ENCODE measurements around the gene PPP1R14C. TPM values are rescaled to one million over a fixed set of nuclear protein-coding genes. Genes with fewer than 3 reads are reported as not detected.

The PPP1R14C gene
- polyA plus RNA-seq, 3 donors, result 0.11 TPM; not detected in 2

GRCh38 chr6:150286460-150286859 is 143.6 kb downstream of the PPP1R14C start:
- Mint-ChIP-seq H3K4me1 (no peaks in the 10 kb centered on the region), H3K4me3 (no peak overlapping the region), H3K36me3 (no peaks in the 10 kb centered on the region), H3K9me3 (peaks cover 0 to 9% (median 2%) of the 10 kb centered on the region in 7 donors), H3K27ac (no peak overlapping the region), H3K27me3 (ENCODE audit: low read depth in 3 of 3) (peaks cover 16 to 37% (median 21%) of the 10 kb centered on the region in 3 donors)
- Histone ChIP-seq H3K9ac (ENCODE audit: insufficient read depth, low read length, poor library complexity, severe bottlenecking) (no peak overlapping the region), H4K20me1 (ENCODE audit: insufficient read depth, low read length) (no peaks in the 10 kb centered on the region), H3K4me2 (replicated peaks; ENCODE audit: extremely low read depth, low read length, poor library complexity, severe bottlenecking) (no peak overlapping the region), H2AFZ (ENCODE audit: insufficient read depth, low read depth, low read length, poor library complexity, severe bottlenecking) (no peak overlapping the region), H3K4me1 (ENCODE audit: control insufficient read depth in 1 of 2, insufficient read depth in 2 of 2, low read length in 2 of 2) (no peaks in the 10 kb centered on the region), H3K9me3 (replicated peaks in 1 of 2; ENCODE audit: control insufficient read depth in 1 of 2, insufficient read depth in 1 of 2, low read length in 2 of 2) (no peaks in the 10 kb centered on the region), H3K4me3 (replicated peaks in 1 of 3; ENCODE audit: low read depth in 2 of 3, low read length in 3 of 3) (no peak overlapping the region), H3K36me3 (replicated peaks in 1 of 2; ENCODE audit: control insufficient read depth in 1 of 2, insufficient read depth in 2 of 2, low read length in 2 of 2) (no peaks in the 10 kb centered on the region), H3K27ac (ENCODE audit: low read depth in 1 of 2, low read length in 2 of 2) (no peak overlapping the region), H3K27me3 (ENCODE audit: control insufficient read depth in 2 of 2, insufficient read depth in 2 of 2, low read length in 2 of 2) (peaks cover 0 to 5% of the 10 kb centered on the region in 2 donors), H3K79me2 (ENCODE audit: insufficient read depth, low read length) (no peaks in the 10 kb centered on the region)
- intact Hi-C loops (cut with micrococcal nuclease), result no loop called here
- DNase-seq, result no peak
- 100% methylated on average over 2 of the region's 2 CpGs for WGBS (ENCODE audit: insufficient coverage)
- TF ChIP-seq CTCF (IDR thresholded peaks at IDR 0.05), result no peak

GRCh38 chr6:150286912-150287311 is 144.1 kb downstream of the PPP1R14C start:
- H3K4me2 ChIP-seq (replicated peaks; ENCODE audit: extremely low read depth, low read length, poor library complexity, severe bottlenecking), result no peak overlapping the region
- H3K27ac ChIP-seq (ENCODE audit: low read depth in 1 of 2, low read length in 2 of 2), result no peak overlapping the region
- no peak overlapping the region for H3K4me3 Mint-ChIP-seq
- H3K27me3 Mint-ChIP-seq (ENCODE audit: low read depth in 3 of 3), result peaks cover 18 to 38% (median 21%) of the 10 kb centered on the region in 3 donors
- no peak overlapping the region for H3K4me3 ChIP-seq (replicated peaks in 1 of 3; ENCODE audit: low read depth in 2 of 3, low read length in 3 of 3)
- no peaks in the 10 kb centered on the region for H3K79me2 ChIP-seq (ENCODE audit: insufficient read depth, low read length)
- no peak overlapping the region for H3K27ac Mint-ChIP-seq
- no peaks in the 10 kb centered on the region for H3K36me3 Mint-ChIP-seq
- no peak for TF ChIP-seq CTCF (IDR thresholded peaks at IDR 0.05)
- no peaks in the 10 kb centered on the region for H3K9me3 ChIP-seq (replicated peaks in 1 of 2; ENCODE audit: control insufficient read depth in 1 of 2, insufficient read depth in 1 of 2, low read length in 2 of 2)
- no peaks in the 10 kb centered on the region for H3K4me1 Mint-ChIP-seq
- H4K20me1 ChIP-seq (ENCODE audit: insufficient read depth, low read length), result no peaks in the 10 kb centered on the region
- DNase-seq, result no peak
- H3K9me3 Mint-ChIP-seq, result peaks cover 0 to 9% (median 2%) of the 10 kb centered on the region in 7 donors
- intact Hi-C loops (cut with micrococcal nuclease), result no loop called here
- H3K27me3 ChIP-seq (ENCODE audit: control insufficient read depth in 2 of 2, insufficient read depth in 2 of 2, low read length in 2 of 2), result peaks cover 0 to 5% of the 10 kb centered on the region in 2 donors
- H3K36me3 ChIP-seq (replicated peaks in 1 of 2; ENCODE audit: control insufficient read depth in 1 of 2, insufficient read depth in 2 of 2, low read length in 2 of 2), result no peaks in the 10 kb centered on the region
- no peak overlapping the region for H2AFZ ChIP-seq (ENCODE audit: insufficient read depth, low read depth, low read length, poor library complexity, severe bottlenecking)
- no CpG with 5 or more reads among the region's 2 CpGs for WGBS (ENCODE audit: insufficient coverage)
- H3K4me1 ChIP-seq (ENCODE audit: control insufficient read depth in 1 of 2, insufficient read depth in 2 of 2, low read length in 2 of 2), result no peaks in the 10 kb centered on the region
- H3K9ac ChIP-seq (ENCODE audit: insufficient read depth, low read length, poor library complexity, severe bottlenecking), result no peak overlapping the region
